PC-3 (cell line): ENCODE results near the gene ZNF584. TPM values are rescaled to one million over a fixed set of nuclear protein-coding genes. Genes with fewer than 3 reads are reported as not detected.

Source experiments
- ATAC-seq: fragments of 200-7000 bp; cut with Tn5 transposase; 2 replicates; pipeline ENCODE4 v1.9.1; 2020; ENCODE audit warnings: mild to moderate bottlenecking, moderate library complexity
- BruUV-seq: library from RNA; stranded (reverse); fragments of 400-500 nt; replicated peaks from 2 replicates; lab custom pipeline; 2021; lab: Mats Ljungman, UMichigan
- CTCF ChIA-PET: fragments of 300-600 bp; sonication (Branson Sonifier 250); formaldehyde crosslinking; loops from one replicate; lab custom pipeline; 2022; ENCODE audit warnings: antibody characterized with exemption; lab: Charles Lee
- POLR2A ChIA-PET: fragments of 300-600 bp; sonication (Branson Sonifier 250); formaldehyde crosslinking; loops from one replicate; lab custom pipeline; 2022; ENCODE audit warnings: antibody characterized with exemption; ENCODE audit not compliant: unreplicated experiment; lab: Charles Lee
- DNase-seq: peaks from one replicate; pipeline ENCODE4 v3.0.0-alpha.2; 2015
- H2AFZ ChIP-seq: fragments of 300-600 bp; sonication (generic); 2 replicates; pipeline ENCODE4 v1.6.0; 2016; ENCODE audit warnings: antibody characterized with exemption, low read length
- H3F3A ChIP-seq: fragments of 300-600 bp; sonication (generic); one replicate; pipeline ENCODE4 v1.6.0; 2017; ENCODE audit warnings: antibody characterized with exemption, low read length, control low read depth, mild to moderate bottlenecking; ENCODE audit not compliant: unreplicated experiment
- H3K27ac ChIP-seq: fragments of 300-600 bp; sonication (generic); 2 replicates; pipeline ENCODE4 v1.5.1; 2016; ENCODE audit warnings: mild to moderate bottlenecking, low read length
- H3K27me3 ChIP-seq: fragments of 300-600 bp; sonication (generic); 2 replicates; pipeline ENCODE4 v1.6.1; 2016; ENCODE audit warnings: low read length, mixed read lengths
- H3K36me3 ChIP-seq: fragments of 300-600 bp; sonication (generic); 2 replicates; pipeline ENCODE4 v1.6.1; 2016; ENCODE audit warnings: low read depth, mixed run types, low read length, mixed read lengths
- H3K4me1 ChIP-seq: fragments of 300-600 bp; sonication (generic); 2 replicates; pipeline ENCODE4 v1.5.1; 2016; ENCODE audit warnings: low read length; ENCODE audit not compliant: insufficient read depth
- H3K4me2 ChIP-seq: fragments of 300-600 bp; sonication (generic); 2 replicates; pipeline ENCODE4 v1.6.0; 2016; ENCODE audit warnings: low read length
- H3K4me3 ChIP-seq: fragments of 300-600 bp; sonication (generic); 2 replicates; pipeline ENCODE4 v1.5.1; 2016; ENCODE audit warnings: mild to moderate bottlenecking, low read length, mixed read lengths
- H3K79me2 ChIP-seq: fragments of 300-600 bp; sonication (generic); 2 replicates; pipeline ENCODE4 v1.6.1; 2017; ENCODE audit warnings: low read length, mixed read lengths
- H3K9ac ChIP-seq: fragments of 300-600 bp; sonication (generic); 2 replicates; pipeline ENCODE4 v1.6.0; 2016; ENCODE audit warnings: mild to moderate bottlenecking, low read length
- H3K9me2 ChIP-seq: fragments of 300-600 bp; sonication (generic); replicated peaks from 2 replicates; pipeline ENCODE4 v1.6.1; 2016; ENCODE audit warnings: mixed run types, low read length, mixed read lengths
- H3K9me3 ChIP-seq: fragments of 300-600 bp; sonication (generic); 2 replicates; pipeline ENCODE4 v1.6.1; 2016; ENCODE audit warnings: low read length, mixed read lengths
- H4K20me1 ChIP-seq: fragments of 300-600 bp; sonication (generic); 2 replicates; pipeline ENCODE4 v1.6.1; 2016; ENCODE audit warnings: low read length, mixed read lengths
- CTCF ChIP-seq: fragments of 300-600 bp; sonication (generic); conservative IDR thresholded peaks from 2 replicates; pipeline ENCODE4 v1.5.1; 2017; ENCODE audit warnings: antibody characterized with exemption, low read depth, mild to moderate bottlenecking, low read length
- EZH2 ChIP-seq: fragments of 300-600 bp; sonication (generic); IDR thresholded peaks from one replicate; pipeline ENCODE4 v1.6.1; 2017; ENCODE audit warnings: antibody characterized with exemption, mild to moderate bottlenecking, low read length; ENCODE audit not compliant: unreplicated experiment
- EZH2phosphoT487 ChIP-seq: fragments of 300-600 bp; sonication (generic); IDR thresholded peaks from 2 replicates; pipeline ENCODE4 v1.6.1; 2018; ENCODE audit warnings: mild to moderate bottlenecking, antibody characterized with exemption, low read length, borderline replicate concordance
- intact Hi-C: fragments of 100-400 bp; cut with micrococcal nuclease; formaldehyde crosslinking; loops from 2 replicates; pipeline ENCODE4 v1.9.0; 2023
- total RNA-seq: library from RNA; depleted of rRNA; stranded (reverse); fragments of >200 nt; gene quantifications from 2 replicates; pipeline ENCODE4 v1.2.3, GENCODE V29; 2014

The ZNF584 gene
- total RNA-seq, 1 experiment from 2014 or later, result 49.2 TPM

- peaks cover 39% of the 10 kb centered on the region for H3K79me2 ChIP-seq
- peak overlapping the region; percentile 78 for H3K4me3 ChIP-seq
- ChIA-PET POLR2A (no interaction called here), CTCF (no interaction called here)
- no peak overlapping the region for H3K27ac ChIP-seq
- ATAC-seq (no peak), DNase-seq (no peak)
- intact Hi-C loops, result no loop called here
- no peak overlapping the region for H2AFZ ChIP-seq
- no TSS peak for BruUV-seq
- H3K27me3 ChIP-seq, result no peaks in the 10 kb centered on the region
- no peaks in the 10 kb centered on the region for H3K9me3 ChIP-seq
- H3K36me3 ChIP-seq, result no peaks in the 10 kb centered on the region
- TF ChIP-seq EZH2, result no peak
- peak; percentile 71 for TF ChIP-seq CTCF
- no peaks in the 10 kb centered on the region for H4K20me1 ChIP-seq
- H3K4me2 ChIP-seq, result peak overlapping the region; percentile 97
- H3K4me1 ChIP-seq, result peaks cover 21% of the 10 kb centered on the region
- no peaks in the 10 kb centered on the region for H3K9me2 ChIP-seq
- no peaks in the 10 kb centered on the region for H3F3A ChIP-seq
- peak overlapping the region; percentile 82; the same call in 1 of the 2 replicates for H3K9ac ChIP-seq
Measured at GRCh38 chr19:58406818-58407657, 1.4 kb upstream of the ZNF584 start.

GRCh38 chr19:58407658-58408151 is 744 bp upstream of the ZNF584 start:
- Histone ChIP-seq H3K36me3 (no peaks in the 10 kb centered on the region), H3K27ac (0 out of 2 replicates have a peak overlapping the region, but pooled peaks have one; percentile 0), H4K20me1 (no peaks in the 10 kb centered on the region), H3K4me2 (peak overlapping the region; percentile 97), H2AFZ (peak overlapping the region; percentile 96), H3K9me3 (no peaks in the 10 kb centered on the region), H3K27me3 (no peaks in the 10 kb centered on the region), H3K79me2 (peaks cover 36% of the 10 kb centered on the region), H3F3A (no peaks in the 10 kb centered on the region), H3K9me2 (no peaks in the 10 kb centered on the region), H3K4me1 (peaks cover 17% of the 10 kb centered on the region), H3K9ac (peak overlapping the region; percentile 82), H3K4me3 (peak overlapping the region; percentile 78)
- no peak for TF ChIP-seq EZH2
- TF ChIP-seq CTCF, result no peak
- no peak for TF ChIP-seq EZH2phosphoT487
- POLR2A ChIA-PET, result no interaction called here
- no peak for DNase-seq
- BruUV-seq, result TSS peak; percentile 82
- peak; percentile 4 for ATAC-seq
- intact Hi-C loops, result loop anchor here (1.0 kb wide), 1 partner anchor 60 kb away; the partner anchor contains the start of gene ZNF324
- CTCF ChIA-PET, result no interaction called here
